ENCODE data around the gene TRIM17. TPM values are rescaled to one million over a fixed set of nuclear protein-coding genes. Genes with fewer than 3 reads are reported as not detected.

The TRIM17 gene
- total and polyA plus RNA-seq, 2 of the 8 experiments (the other 6 are each of a cell fraction or from before 2014, with no cell fraction given), result 1.1 to 2.2 TPM

DNA sequence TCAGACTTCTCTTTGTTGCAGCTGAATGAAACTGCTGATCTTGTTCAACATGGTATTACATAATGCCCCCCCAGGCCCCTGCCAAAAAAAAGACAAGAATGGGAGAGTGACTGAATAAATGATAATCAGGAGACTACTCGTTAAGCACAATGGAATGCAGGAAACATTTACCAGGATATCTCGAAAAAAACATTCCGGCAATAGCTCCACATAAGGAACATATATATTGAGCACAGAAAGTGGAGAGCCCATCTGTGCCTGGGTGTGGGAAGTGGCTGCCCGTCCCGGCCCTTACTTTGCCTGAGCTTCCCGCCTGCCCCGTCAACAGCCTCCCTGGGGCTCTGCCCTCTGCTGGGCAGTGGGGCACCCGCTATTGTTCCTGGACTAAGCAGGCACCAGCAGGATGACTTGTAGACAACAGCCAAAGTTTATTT is 23.4 kb downstream of the TRIM17 start:
- no peak overlapping the region for H2BK20ac ChIP-seq (ENCODE audit: low read length)
- H2AFZ ChIP-seq (ENCODE audit: low read length), result no peak overlapping the region
- H3K18ac ChIP-seq (ENCODE audit: extremely low read depth, low read length), result no peak overlapping the region
- DNase-seq (ENCODE audit: low read depth in 1 of 2, low spot score in 2 of 2) (no peak), FAIRE-seq (no peak)
- no peak overlapping the region for H4K91ac ChIP-seq (replicated peaks; ENCODE audit: insufficient read length, low read length)
- H3K9me3 ChIP-seq (ENCODE audit: insufficient read depth in 2 of 2, low read depth in 1 of 2, low read length in 1 of 2), result no peaks in the 10 kb centered on the region
- no peaks in the 10 kb centered on the region for H3K4me1 ChIP-seq (replicated peaks in 1 of 4; ENCODE audit: control insufficient read depth in 3 of 4, insufficient read depth in 4 of 4, low read length in 3 of 4)
- H2BK5ac ChIP-seq (ENCODE audit: low read depth, low read length), result no peak overlapping the region
- H2BK15ac ChIP-seq (ENCODE audit: low read length), result no peak overlapping the region
- peaks cover 8 to 42% (median 22%) of the 10 kb centered on the region in 4 experiments; a peak in 7 of 8 replicates for H3K36me3 ChIP-seq (ENCODE audit: control insufficient read depth in 2 of 4, insufficient read depth in 4 of 4, low read length in 3 of 4)
- no peak overlapping the region for H3K27ac ChIP-seq (ENCODE audit: low read depth, low read length)
- H3K4ac ChIP-seq (replicated peaks; ENCODE audit: insufficient read length, low read depth, low read length), result no peak overlapping the region
- no peak overlapping the region for H2AK5ac ChIP-seq (ENCODE audit: low read depth, low read length)
- H3K79me1 ChIP-seq (ENCODE audit: low read depth, low read length), result peaks cover 2% of the 10 kb centered on the region; the same call in 1 of the 2 replicates
- no peaks in the 10 kb centered on the region for H3K27me3 ChIP-seq (replicated peaks in 1 of 4; ENCODE audit: control insufficient read depth in 3 of 4, extremely low read depth in 1 of 4, insufficient read depth in 3 of 4, low read length in 3 of 4)
- no peak overlapping the region for H3K56ac ChIP-seq (replicated peaks; ENCODE audit: insufficient read length, low read depth, low read length)
- H4K5ac ChIP-seq (ENCODE audit: insufficient read length, low read depth, low read length), result no peak overlapping the region
- WGBS, 2 experiments (ENCODE audit: extremely low coverage in 1 of 2, insufficient coverage in 1 of 2, insufficient read length in 1 of 2, insufficient replicate concordance in 2 of 2, low coverage in 1 of 2, low lambda C conversion rate in 2 of 2, missing lambda C conversion rate in 1 of 2), result 76% methylated on average over 8 of the region's 8 CpGs; no CpG with 5 or more reads in 1 of the 2 experiments
- H2BK120ac ChIP-seq (replicated peaks; ENCODE audit: low read depth, low read length), result no peak overlapping the region
- H2BK12ac ChIP-seq (ENCODE audit: low read depth, low read length), result no peak overlapping the region
- H3K23ac ChIP-seq (ENCODE audit: insufficient read length), result no peak overlapping the region
- no peak overlapping the region for H3K4me3 ChIP-seq (ENCODE audit: extremely low read depth in 1 of 4, insufficient read depth in 2 of 4, low read depth in 3 of 4, low read length in 4 of 4)
- H3K4me2 ChIP-seq (ENCODE audit: insufficient read depth in 1 of 2, low read depth in 2 of 2, low read length in 2 of 2), result no peak overlapping the region
- H3K23me2 ChIP-seq (ENCODE audit: low read depth, low read length), result no peaks in the 10 kb centered on the region
- POLR2A ChIA-PET (ENCODE audit: partially characterized antibody), result interaction anchor here (1.1 to 5.8 kb wide), 5 partner anchors 9 to 104 kb away, joined by 3 to 31 read pairs (median 5); partner anchors contain the start of gene TRIM11
- no peak overlapping the region for H3K9ac ChIP-seq (replicated peaks in 1 of 4; ENCODE audit: extremely low read depth in 1 of 4, low read depth in 3 of 4, low read length in 3 of 4)
- H3K14ac ChIP-seq (ENCODE audit: insufficient read length), result no peak overlapping the region
- CTCF ChIA-PET (ENCODE audit: partially characterized antibody), result interaction anchor here (0.5 to 3.4 kb wide), 17 partner anchors 10 to 395 kb away, joined by 3 to 21 read pairs (median 4); no protein-coding TSS in a partner anchor
- no peak overlapping the region for H4K8ac ChIP-seq (ENCODE audit: extremely low read depth, insufficient read depth, low read length)
- H4K20me1 ChIP-seq (replicated peaks in 1 of 2; ENCODE audit: control insufficient read depth in 1 of 2, insufficient read depth in 2 of 2, low read length in 2 of 2), result peaks cover 14 to 20% of the 10 kb centered on the region in 2 experiments
- H3K79me2 ChIP-seq (ENCODE audit: control insufficient read depth in 1 of 2, insufficient read depth in 2 of 2, low read length in 2 of 2), result no peaks in the 10 kb centered on the region
- TF ChIP-seq SIX5 (IDR thresholded peaks at IDR 0.05; ENCODE audit: low read depth, low read length) (no peak), GABPA (IDR thresholded peaks at IDR 0.05; ENCODE audit: borderline replicate concordance, insufficient read depth, low read length) (no peak), SIN3A (conservative IDR thresholded peaks at IDR 0.05 in 1 of 2, IDR thresholded peaks at IDR 0.05 in 1 of 2; ENCODE audit: low read depth in 1 of 2, low read length in 2 of 2) (no peak)
